Natural killer cell treated with Interleukin-12 subunit alpha and Interleukin-12 subunit beta and Interleukin-15 and Interleukin-18, amount 100 ng/mL, for 72 hours (primary cell): ENCODE data around the gene TNNT2. TPM values are rescaled to one million over a fixed set of nuclear protein-coding genes. Genes with fewer than 3 reads are reported as not detected.

ENCODE experiments used
- ATAC-seq, 2 donors: fragments of 150-1000 bp; cut with Tn5 transposase in 1 of 2; sonication (Bioruptor Pico), chemical (Tn5 transposase) in 1 of 2; 2 replicates each; pipeline ENCODE4 v1.10.0; 2021
- DNase-seq: peaks from one replicate; pipeline ENCODE4 v3.0.0; 2022; ENCODE audit warnings: low spot score
- H3K27ac Mint-ChIP-seq, 2 donors: 1 replicate in 1 of 2; 2 replicates in 1 of 2; pipeline ENCODE4 v1.8.0; 2022; ENCODE audit warnings: mixed read lengths in 2 of 2, mild to moderate bottlenecking in 1 of 2, moderate library complexity in 1 of 2
- H3K27me3 Mint-ChIP-seq, 2 donors: 1 replicate in 1 of 2; 2 replicates in 1 of 2; pipeline ENCODE4 v1.8.0; 2022; ENCODE audit warnings: mixed read lengths in 2 of 2
- H3K36me3 Mint-ChIP-seq: one replicate; pipeline ENCODE4 v1.8.0; 2022; ENCODE audit warnings: mixed read lengths
- H3K4me1 Mint-ChIP-seq, 2 donors: 1 replicate in 1 of 2; 2 replicates in 1 of 2; pipeline ENCODE4 v1.8.0; 2022; ENCODE audit warnings: low read depth in 2 of 2, mixed read lengths in 2 of 2, mild to moderate bottlenecking in 1 of 2
- H3K4me3 Mint-ChIP-seq: one replicate; pipeline ENCODE4 v1.8.0; 2022; ENCODE audit warnings: mixed read lengths
- H3K9me3 Mint-ChIP-seq: 2 replicates; pipeline ENCODE4 v1.8.0; 2022; ENCODE audit warnings: mixed read lengths
- total RNA-seq, 2 donors: library from RNA; stranded (reverse); gene quantifications; one replicate each; pipeline ENCODE4 v1.2.3, GENCODE V29; 2022

The TNNT2 gene
- total RNA-seq, 2 donors from 2014 or later: not detected

DNA sequence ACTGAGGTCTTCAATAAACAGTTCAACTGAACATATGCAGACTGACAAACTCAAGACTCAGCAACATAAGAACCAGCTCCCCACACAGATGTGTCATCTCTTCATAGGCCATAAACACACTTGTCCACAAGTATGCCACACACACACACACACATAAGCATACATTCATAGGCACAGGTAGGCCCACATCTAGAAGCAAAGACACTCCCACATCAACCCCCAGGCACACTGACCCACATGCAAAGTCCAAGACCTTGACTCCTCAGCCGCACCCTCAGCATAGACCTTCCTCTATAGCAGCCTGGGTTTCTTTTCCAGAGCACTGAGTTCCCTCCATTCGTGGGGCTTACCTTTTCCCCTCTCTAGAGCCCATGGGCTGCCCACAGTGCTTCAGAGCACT, 20.2 kb upstream of the TNNT2 start:
- H3K4me1 Mint-ChIP-seq: no peaks in the 10 kb centered on the region
- H3K27me3 Mint-ChIP-seq: peaks cover 29 to 30% of the 10 kb centered on the region in 2 donors
- H3K4me3 Mint-ChIP-seq: no peak overlapping the region
- no peak for DNase-seq
- H3K9me3 Mint-ChIP-seq: no peaks in the 10 kb centered on the region
- no peaks in the 10 kb centered on the region for H3K36me3 Mint-ChIP-seq
- no peak for ATAC-seq
- H3K27ac Mint-ChIP-seq: no peak overlapping the region

DNA sequence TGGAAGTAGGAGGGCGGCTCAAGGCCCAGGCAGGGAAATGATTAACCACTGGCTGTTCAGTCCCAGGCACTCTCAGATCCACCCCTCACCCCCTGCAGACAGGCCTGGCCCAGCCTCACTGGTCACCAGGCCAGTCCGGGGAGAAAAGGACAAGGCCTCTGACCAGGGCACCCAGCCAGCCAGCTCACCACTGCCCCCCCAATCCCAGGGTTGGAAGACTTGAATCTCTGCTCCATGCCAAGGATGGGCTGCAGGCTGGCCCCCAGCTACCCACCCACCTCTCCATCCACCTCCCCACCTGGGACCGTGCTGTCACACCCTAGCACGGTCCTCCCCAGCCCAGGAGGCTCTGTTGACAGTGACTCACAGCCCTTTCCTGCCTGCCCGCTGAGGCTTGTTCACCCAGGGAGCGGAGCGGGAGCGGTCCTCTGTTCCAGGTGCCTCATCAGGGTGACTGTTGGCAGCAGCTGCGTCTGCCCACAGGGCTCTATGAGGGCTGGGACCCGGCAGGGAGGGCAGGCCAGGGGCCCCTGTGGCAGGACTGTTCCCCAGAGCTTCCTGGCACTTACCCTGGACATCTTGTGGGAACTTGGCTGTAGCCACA, 19.5 kb upstream of the TNNT2 start:
- no peak for ATAC-seq
- H3K27ac Mint-ChIP-seq: no peak overlapping the region
- H3K36me3 Mint-ChIP-seq: no peaks in the 10 kb centered on the region
- no peak overlapping the region for H3K4me3 Mint-ChIP-seq
- no peak for DNase-seq
- peaks cover 35% of the 10 kb centered on the region in 2 donors for H3K27me3 Mint-ChIP-seq
- H3K9me3 Mint-ChIP-seq: no peaks in the 10 kb centered on the region
- H3K4me1 Mint-ChIP-seq: no peaks in the 10 kb centered on the region

DNA sequence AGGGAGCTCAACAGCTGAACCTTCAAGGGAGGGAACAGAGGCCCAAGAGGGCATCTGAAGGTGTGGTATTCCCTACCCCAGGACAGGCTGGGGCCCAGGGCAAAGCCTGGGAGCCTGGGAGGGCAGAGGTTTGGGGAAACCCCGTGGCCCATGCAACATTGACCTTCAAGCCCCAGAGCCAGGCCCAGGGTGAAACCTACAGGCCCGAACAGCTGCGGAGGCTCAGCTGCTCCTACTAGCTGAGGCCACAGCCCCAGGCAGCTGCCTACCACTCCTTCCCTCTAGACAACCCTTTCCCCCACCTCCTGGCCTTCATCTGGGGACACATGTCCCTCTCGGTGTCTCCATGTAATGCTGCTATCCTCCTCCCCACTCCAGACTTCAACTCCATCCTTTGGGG, 18.5 kb upstream of the TNNT2 start:
- DNase-seq (no peak), ATAC-seq (no peak)
- Mint-ChIP-seq H3K4me3 (no peak overlapping the region), H3K4me1 (no peaks in the 10 kb centered on the region), H3K36me3 (no peaks in the 10 kb centered on the region), H3K27ac (no peak overlapping the region), H3K9me3 (no peaks in the 10 kb centered on the region), H3K27me3 (peaks cover 34 to 38% of the 10 kb centered on the region in 2 donors)

DNA sequence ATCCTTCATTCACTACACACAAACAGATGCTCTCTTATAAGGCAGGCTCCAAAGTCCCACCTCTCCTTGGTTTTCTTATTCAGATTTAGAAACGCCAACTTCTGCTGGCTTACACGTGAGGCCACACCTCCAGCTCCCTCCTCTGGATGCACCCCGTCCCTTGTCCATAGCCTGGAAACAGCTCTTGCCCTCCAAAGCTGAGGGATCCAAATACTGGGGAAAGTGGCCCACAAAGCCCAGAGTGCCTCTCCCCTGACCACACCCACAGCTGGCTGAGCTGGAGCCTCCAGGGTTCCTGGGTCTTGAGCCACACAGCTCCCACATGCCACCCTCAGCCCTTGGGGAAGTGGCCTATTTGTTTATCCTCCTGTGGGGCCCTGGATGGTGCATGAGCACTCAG, 17.1 kb upstream of the TNNT2 start:
- Mint-ChIP-seq H3K27ac (no peak overlapping the region), H3K4me3 (no peak overlapping the region), H3K27me3 (peaks cover 25 to 32% of the 10 kb centered on the region in 2 donors), H3K36me3 (no peaks in the 10 kb centered on the region), H3K4me1 (no peaks in the 10 kb centered on the region), H3K9me3 (no peaks in the 10 kb centered on the region)
- no peak for ATAC-seq
- DNase-seq: no peak

DNA sequence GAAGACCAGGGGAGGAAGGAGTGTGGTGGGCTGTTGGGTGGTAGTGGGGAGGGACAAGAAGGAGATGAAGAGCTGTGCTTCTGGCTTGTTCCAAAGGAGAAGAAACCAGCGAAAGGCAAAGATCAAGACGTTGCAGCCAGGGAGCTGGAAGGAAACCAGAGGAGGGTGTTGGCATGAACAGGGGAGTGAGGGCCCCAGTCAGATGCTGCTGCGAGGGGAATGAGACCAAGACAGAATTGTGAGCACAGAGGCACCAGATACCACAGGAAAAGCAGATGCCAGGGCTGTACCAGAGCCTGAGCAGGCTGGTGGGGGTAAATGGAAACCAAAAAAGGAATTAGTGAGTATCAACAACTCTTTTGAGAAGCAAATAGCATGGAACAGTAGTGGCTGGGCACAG, 15.6 kb upstream of the TNNT2 start:
- Mint-ChIP-seq H3K4me1 (no peaks in the 10 kb centered on the region), H3K9me3 (no peaks in the 10 kb centered on the region), H3K4me3 (no peak overlapping the region), H3K27ac (no peak overlapping the region), H3K27me3 (peaks cover 22 to 27% of the 10 kb centered on the region in 2 donors), H3K36me3 (no peaks in the 10 kb centered on the region)
- no peak for DNase-seq
- no peak for ATAC-seq

DNA sequence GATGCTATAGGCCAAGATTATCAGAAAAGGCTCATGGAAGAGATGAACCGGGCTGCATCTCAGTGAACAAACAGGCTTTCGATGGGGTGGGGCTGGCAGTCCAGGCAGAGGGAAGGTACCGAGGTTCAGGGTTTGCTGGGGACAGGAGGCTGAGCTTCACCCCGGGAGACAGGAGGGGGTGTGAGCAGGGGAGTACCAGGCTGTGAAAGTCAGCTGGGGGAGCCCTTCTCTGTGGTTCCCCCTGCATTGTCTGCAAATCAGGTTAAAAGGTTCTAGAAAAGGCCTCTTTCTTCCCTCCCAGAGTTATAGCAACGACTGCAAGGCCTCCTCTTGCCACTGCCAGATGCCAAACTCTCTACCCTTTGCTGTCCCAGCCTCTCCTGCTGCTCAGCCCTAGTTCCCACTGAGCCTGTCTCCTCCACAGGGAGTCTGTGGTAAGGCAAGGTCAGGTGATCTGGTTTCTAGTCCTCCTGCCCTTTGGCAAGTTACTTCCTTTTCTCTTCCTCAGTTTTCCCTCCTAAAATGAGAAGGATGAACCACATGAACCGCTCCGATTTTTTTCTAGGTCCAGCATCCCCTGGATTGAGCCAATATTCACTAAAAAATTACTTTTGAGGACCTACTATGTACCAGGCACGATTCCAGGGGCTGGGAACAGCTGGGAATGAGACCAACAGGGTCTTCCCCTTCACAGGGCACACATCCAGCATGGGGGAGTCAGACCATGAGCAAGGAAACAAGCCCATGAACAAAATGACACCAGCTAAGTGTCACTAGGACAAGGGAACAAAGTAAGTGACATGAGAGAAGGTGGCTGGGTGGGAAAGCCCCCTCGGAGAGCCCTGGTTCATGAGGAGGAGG, 14.4 kb upstream of the TNNT2 start:
- Mint-ChIP-seq H3K9me3 (no peaks in the 10 kb centered on the region), H3K27ac (no peak overlapping the region), H3K4me3 (no peak overlapping the region), H3K27me3 (peaks cover 12 to 26% of the 10 kb centered on the region in 2 donors), H3K36me3 (no peaks in the 10 kb centered on the region), H3K4me1 (no peaks in the 10 kb centered on the region)
- ATAC-seq (no peak), DNase-seq (no peak)

DNA sequence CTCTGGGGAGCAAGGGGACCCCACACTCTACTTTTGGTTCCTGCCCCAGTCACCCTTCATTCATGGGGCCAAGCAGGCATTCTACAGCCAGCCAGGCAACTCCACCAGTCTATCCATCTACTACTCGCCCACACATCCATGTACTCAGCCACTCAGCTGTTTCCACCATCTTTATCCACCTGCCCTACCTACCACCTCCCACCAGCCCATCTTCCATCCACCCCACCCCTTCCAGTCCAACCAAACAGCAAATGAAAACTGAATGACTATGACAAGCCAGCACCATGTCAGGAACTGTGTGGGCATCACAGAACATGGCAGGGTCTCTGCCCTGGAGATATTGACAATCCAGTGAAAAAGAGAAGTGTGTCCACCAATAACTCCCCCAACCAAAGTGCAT, 13.7 kb upstream of the TNNT2 start:
- no peaks in the 10 kb centered on the region for H3K4me1 Mint-ChIP-seq
- no peak overlapping the region for H3K4me3 Mint-ChIP-seq
- DNase-seq (no peak), ATAC-seq (no peak)
- no peaks in the 10 kb centered on the region for H3K9me3 Mint-ChIP-seq
- no peaks in the 10 kb centered on the region for H3K36me3 Mint-ChIP-seq
- no peak overlapping the region for H3K27ac Mint-ChIP-seq
- H3K27me3 Mint-ChIP-seq: peaks cover 12 to 25% of the 10 kb centered on the region in 2 donors

DNA sequence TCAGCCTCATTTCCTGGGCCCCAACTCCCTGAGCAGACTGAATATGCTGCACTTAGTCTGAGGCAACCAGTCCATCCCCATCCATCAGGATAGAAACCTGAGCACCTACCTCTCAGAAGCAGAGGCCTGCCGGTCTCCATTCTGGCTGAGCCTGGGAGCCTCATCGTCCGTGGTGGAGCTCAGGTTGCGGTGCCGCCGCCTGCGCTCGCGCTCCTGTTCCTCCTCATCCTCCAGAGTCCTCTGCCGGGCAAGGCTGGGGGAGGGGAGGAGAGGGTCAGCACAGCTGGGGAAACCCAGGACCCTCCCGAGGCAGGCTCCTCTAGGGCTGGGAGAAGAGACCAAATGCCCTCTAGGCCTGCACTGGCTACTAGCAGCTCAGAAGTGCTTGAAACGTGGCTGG, 11.6 kb upstream of the TNNT2 start:
- no peak for ATAC-seq
- Mint-ChIP-seq H3K36me3 (no peaks in the 10 kb centered on the region), H3K4me3 (no peak overlapping the region), H3K4me1 (no peaks in the 10 kb centered on the region), H3K9me3 (no peaks in the 10 kb centered on the region), H3K27me3 (peaks cover 12 to 32% of the 10 kb centered on the region in 2 donors), H3K27ac (no peak overlapping the region)
- DNase-seq: no peak

DNA sequence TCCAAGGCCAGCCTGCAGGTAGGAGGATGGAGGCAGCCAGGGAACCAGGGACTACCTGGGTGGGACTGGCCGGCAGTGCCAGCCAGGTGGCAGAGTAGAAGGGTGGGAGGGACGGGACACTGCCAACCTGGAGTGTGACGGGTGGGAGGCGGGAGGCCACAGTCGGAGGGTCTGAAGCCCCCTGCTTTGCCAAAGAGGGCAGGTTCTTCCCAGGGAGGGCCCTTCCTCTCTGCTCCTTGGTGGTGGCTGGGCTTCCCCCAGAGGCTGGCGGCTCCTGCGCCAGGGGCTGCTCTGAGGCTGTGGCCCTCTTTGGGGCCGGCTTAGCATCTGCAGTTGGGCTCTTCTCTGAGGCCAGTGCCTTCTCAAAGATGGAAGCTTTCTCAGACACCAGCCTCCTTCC, 8.7 kb upstream of the TNNT2 start:
- no peak overlapping the region for H3K4me3 Mint-ChIP-seq
- ATAC-seq (no peak), DNase-seq (no peak)
- H3K36me3 Mint-ChIP-seq: no peaks in the 10 kb centered on the region
- H3K9me3 Mint-ChIP-seq: no peaks in the 10 kb centered on the region
- H3K27me3 Mint-ChIP-seq: peaks cover 0 to 16% of the 10 kb centered on the region in 2 donors
- no peaks in the 10 kb centered on the region for H3K4me1 Mint-ChIP-seq
- H3K27ac Mint-ChIP-seq: no peak overlapping the region

DNA sequence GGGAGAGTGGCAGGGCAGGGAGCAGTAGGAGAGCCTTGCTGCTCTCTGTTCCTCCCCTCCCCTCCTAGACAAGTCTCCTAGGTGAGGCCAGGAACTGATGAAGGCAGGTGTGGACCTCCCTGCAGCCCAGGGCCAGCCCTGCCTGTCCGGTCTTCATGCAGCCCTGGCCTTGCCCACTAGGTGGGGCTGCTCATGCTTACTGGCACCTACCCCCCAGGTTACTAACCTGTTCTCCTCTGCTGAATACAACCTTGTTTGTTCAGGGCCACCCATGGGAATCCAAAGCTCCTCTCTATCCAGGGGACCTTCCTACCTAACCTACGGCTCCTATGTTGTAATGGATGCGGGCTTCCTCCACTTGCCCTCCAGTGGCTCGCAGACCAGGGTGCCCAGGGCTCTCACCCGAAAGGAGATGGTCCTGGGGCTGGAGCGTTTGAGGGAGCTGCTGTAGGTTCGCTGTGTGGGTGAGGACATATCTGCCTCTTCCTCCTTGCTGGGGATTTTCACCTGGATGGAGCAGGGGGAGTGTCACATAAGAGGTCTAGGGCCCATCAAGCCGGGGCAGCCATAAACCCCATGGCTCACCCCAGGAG, 7.9 kb upstream of the TNNT2 start:
- Mint-ChIP-seq H3K27ac (no peak overlapping the region), H3K4me1 (no peaks in the 10 kb centered on the region)
- peak in 1 of 2 donors; percentile 21 for ATAC-seq

DNA sequence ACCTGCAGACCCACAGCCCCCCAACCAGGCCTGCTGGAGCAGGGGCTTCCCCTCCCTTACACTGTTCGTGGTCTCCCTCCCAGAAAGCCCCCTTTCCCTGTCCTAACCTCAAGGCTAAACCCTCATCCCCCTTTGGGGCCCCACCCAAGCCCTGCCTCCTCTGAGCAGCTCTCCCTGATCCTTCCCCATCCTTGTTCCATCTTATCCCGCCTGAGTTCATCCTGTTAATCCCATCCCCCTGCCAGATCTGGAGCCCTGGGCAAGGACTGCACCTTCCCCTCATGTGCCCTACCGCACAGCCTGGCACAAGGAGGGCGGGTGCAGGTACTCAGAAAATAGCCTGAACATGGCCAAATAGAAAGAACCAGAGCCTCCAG, 6.9 kb upstream of the TNNT2 start:
- Mint-ChIP-seq H3K4me3 (no peak overlapping the region), H3K9me3 (no peaks in the 10 kb centered on the region), H3K36me3 (no peaks in the 10 kb centered on the region), H3K27ac (no peak overlapping the region), H3K27me3 (peaks cover 0 to 14% of the 10 kb centered on the region in 2 donors), H3K4me1 (no peaks in the 10 kb centered on the region)
- no peak for ATAC-seq
- no peak for DNase-seq

More for the DNA sequence above, 7.9 kb upstream of the TNNT2 start:
- no peak overlapping the region for H3K4me3 Mint-ChIP-seq
- no peaks in the 10 kb centered on the region for H3K9me3 Mint-ChIP-seq
- H3K36me3 Mint-ChIP-seq: no peaks in the 10 kb centered on the region
- no peak for DNase-seq
- H3K27me3 Mint-ChIP-seq: peaks cover 0 to 14% of the 10 kb centered on the region in 2 donors

DNA sequence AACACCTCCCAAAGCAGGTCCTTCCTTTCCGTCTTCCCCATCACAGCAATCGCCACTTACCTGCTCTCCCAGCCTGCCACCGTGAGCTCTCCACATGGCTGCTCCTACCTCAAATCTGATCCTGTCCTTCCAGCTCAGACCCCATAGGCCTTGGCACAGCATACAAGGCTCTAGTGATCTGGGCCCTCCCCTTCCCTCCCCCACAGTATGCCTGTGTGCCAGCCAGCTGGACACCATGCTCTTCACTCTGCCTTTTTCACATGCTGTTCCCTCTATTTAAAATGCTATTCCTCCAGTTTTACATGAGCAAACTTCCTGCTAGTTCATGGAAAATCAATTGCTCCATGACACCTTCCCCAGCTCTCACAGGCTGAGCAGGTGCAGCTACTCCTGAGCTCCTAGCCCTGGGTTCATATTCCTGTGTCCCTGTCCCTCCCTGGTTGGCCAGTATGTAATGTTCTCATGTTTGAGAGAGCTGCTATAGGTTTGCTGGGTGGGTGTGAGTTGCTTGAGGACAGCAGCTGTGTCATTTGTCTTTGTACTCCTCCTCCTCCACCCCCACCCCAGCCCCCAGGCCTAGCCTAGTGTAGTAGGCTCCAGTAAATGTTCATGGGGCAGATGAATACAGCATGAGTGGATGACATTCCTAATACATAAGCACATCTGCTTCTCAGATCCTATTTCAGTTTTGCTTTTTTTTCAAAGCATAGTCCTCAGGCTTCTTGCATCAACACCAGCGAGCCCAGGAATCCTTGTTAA, 6.3 kb upstream of the TNNT2 start:
- no peak for DNase-seq
- H3K27ac Mint-ChIP-seq: no peak overlapping the region

DNA sequence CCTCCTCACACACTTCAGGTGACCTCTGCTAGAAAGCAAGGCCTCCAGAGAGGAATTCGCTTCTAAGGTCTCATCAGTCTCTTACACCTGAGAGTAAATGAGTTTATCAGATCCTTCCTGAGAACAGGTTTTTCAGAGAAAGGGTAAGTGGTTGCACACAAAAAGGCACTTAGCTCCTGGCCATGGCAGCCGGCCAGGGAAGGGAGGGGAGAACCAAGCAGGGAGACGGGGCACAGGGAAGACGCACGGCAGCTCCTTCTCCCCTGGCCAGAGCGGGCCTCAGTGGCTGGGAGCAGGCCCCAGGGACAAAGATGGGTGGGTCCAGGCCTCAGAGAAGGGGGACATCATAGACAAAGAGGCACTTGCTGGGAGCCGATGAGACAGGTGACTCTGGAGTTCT, 3.6 kb upstream of the TNNT2 start:
- H3K4me3 Mint-ChIP-seq: no peak overlapping the region
- no peak for ATAC-seq
- H3K27ac Mint-ChIP-seq: no peak overlapping the region
- peaks cover 0 to 8% of the 10 kb centered on the region in 2 donors for H3K27me3 Mint-ChIP-seq
- no peak for DNase-seq
- no peaks in the 10 kb centered on the region for H3K36me3 Mint-ChIP-seq
- no peaks in the 10 kb centered on the region for H3K9me3 Mint-ChIP-seq
- H3K4me1 Mint-ChIP-seq: no peaks in the 10 kb centered on the region

More for the DNA sequence above, 6.3 kb upstream of the TNNT2 start:
- Mint-ChIP-seq H3K9me3 (no peaks in the 10 kb centered on the region), H3K4me1 (no peaks in the 10 kb centered on the region), H3K4me3 (no peak overlapping the region), H3K27me3 (peaks cover 0 to 14% of the 10 kb centered on the region in 2 donors), H3K36me3 (no peaks in the 10 kb centered on the region)
- ATAC-seq: no peak
